T-helper 1 cell (primary cell): ENCODE measurements around the gene PRRX1.

Experiments
- DNase-seq, 5 donors: peaks; one replicate each; pipeline ENCODE4 v3.0.0-alpha.2; 2012 to 2020

PRRX1 gene

DNA sequence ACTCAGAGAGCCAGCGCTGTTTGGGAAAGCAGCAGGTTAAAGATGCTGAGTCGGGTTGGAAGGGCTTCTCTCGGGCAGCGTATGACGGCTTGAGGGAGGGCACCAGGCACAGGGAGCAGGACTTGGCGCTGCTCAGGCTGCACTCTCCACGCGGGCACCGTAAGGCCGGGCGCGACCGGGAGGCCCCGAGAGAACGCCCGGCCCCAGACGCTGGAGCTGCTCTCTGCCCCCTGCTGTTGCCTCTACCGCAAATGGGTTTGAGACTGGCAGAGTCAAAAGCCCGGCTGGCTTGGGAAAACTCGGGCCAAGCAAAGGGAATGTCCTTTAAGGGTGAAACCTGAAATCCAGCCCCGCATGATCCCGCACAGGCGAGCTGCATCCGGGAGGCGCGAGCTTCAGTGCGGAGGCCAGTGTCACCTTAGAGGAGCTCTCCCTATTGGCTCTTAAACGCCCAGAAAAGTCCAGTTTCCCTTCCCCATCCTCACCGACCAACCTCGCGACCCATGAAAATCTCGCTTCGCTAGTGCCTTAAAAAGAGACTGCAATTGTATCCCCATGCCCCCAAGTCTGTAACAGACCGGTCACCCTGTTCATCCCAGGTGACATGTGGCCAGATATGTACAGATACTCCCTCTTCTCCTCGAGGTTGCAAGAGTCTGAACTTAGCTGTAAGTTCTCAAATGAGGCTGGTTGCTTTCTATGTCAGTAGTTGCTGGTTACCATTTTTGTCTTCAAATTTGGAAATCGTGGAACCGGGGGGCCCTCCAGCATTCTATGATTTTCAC is 1.1 kb downstream of the PRRX1 start:
- DNase-seq, result no peak

GRCh38 chr1:170665629-170666028 is 1.7 kb downstream of the PRRX1 start:
- DNase-seq, result no peak

DNA sequence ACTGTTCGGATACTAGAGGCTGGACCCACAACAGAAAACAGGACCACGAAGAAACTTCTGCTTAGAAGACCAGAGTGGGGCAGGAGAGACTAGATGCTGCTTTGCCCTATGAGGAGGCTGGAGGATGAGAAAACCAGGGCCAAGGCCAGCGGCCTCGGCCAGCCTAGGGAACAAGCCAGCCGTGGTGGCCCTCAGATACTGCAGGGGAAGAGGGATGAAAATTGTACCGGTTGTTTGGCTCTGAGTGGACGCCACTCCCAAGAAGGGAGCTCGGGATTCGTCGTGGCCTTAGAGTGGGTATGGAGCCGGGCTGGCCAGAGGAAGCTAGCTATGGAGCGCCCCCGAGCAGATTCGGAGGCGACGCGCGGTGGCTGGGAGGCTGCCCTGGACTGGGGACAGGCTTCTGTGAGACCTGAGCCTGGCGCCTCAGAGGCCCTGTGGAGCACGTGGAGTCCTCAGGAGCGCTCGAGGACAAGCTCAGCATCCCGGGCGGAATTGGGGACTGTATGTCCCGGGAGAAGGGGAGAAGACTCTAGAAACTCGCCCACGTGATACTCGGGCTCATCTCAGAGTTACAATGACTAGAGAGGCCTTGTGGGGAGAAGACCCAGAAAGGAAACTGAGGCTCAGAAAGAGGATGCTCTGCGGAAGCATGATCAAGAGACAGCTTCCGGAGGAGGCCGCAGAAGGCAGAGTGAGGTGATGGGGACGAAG is 2.8 kb downstream of the PRRX1 start:
- DNase-seq, result no peak

GRCh38 chr1:170668209-170669106 is 4.5 kb downstream of the PRRX1 start:
- no peak for DNase-seq

- no peak for DNase-seq
These were observed 5.1 kb downstream of the PRRX1 start for GRCh38 chr1:170669107-170669445.

- DNase-seq, result no peak
These were observed 5.9 kb downstream of the PRRX1 start for GRCh38 chr1:170669586-170670530.

DNA sequence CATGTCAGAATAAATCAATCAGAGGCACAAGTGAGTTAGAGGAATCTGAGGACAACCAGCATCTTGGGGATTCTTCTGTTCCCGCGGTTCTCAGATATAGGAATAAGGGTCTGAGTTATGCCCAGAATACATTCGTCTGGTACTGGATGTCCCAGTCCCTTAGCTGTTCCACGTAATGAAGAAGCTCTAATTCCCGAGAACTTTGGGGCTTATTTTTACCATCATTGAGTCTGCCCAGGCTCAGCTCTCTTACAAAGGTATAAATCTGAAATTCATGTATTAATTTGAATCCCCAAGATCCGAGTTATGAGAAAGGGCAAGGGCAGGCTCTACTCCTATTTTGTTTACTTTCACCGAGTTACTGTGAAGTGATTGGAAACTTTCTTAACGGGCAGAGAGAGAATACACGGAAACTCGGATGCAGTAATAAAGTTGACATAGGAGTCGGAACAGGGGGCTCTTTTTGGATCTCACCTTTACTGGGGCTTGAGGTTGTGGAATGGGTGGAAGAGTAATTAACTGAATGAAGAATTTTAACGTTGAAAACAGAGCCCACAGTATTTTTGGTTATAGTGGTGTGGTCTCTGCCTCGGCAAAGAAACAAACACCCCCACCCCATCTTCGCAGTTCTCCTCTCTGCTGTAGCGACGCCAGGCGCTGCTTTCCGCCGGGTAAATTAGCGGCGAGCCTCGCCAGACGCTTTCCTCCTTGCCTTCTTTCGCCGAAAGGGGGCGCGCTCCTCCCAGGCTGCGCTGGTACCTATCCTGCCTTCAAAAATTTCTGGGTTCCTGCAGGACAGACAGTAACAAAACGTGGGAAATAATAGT is 7.1 kb downstream of the PRRX1 start:
- DNase-seq, result peak in 1 of 5 donors; percentile 13

DNA sequence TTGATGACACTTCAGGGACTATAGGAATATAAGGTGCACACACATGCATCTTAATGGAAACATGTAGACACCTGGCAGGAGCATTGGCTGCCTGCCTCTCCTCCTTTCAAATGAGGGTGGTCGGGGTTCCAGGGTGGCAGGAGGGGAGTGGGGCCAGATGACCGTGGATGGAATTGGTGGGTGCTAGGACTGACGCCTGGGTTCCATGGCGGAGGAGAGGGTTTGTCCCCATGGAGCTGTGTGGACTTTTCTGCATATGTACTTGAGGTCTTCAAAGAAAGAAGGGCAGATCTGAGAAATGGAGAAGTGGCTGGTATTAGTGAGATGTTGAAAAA is 7.7 kb downstream of the PRRX1 start:
- DNase-seq, result no peak

GRCh38 chr1:170672316-170672715 is 8.4 kb downstream of the PRRX1 start:
- no peak for DNase-seq

GRCh38 chr1:170674239-170674638 is 10.3 kb downstream of the PRRX1 start:
- no peak for DNase-seq

DNA sequence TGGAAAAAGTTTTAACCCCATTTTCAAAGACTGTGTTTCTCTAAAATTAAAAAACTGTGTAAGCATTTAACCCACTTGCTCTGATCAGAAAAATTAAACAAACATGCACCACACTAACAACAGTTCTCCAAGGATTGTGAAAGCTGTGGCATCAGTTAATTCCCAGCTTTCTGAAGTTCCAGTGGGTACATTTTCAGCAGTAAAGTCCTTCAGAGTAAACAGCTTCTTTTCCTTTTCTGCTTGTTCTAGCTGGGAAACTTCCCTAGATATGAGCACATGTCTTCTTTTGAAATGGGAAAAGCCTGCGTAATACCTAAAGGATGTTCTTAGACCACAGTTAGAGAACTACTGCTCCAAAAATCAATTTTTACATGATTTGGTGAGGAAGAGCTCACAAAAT is 11.1 kb downstream of the PRRX1 start:
- DNase-seq, result no peak

DNA sequence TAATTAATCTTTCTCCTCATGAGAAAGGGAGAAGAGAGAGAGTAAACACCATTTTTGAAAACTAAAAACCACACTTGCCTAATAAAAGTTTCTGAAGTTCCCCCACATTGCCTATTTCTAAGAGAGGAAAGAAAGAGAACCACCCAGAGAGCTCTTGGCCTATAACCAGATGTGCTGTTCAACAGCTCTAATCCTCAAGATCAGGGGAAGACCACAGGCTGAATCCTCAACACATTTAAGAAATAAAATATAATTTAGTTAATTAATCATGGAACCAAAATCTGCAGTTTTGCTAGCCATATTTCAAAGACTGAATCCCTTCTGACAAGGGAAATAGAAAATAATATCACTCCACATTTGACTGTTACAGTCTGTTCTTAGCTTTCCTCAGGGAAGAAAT is 11.9 kb downstream of the PRRX1 start:
- no peak for DNase-seq

GRCh38 chr1:170676628-170677027 is 12.7 kb downstream of the PRRX1 start:
- DNase-seq, result no peak

- DNase-seq, result no peak
These were observed 14.2 kb downstream of the PRRX1 start for GRCh38 chr1:170678027-170678600.

GRCh38 chr1:170680428-170680827 is 16.5 kb downstream of the PRRX1 start:
- DNase-seq, result no peak

GRCh38 chr1:170682169-170682568 is 18.2 kb downstream of the PRRX1 start:
- DNase-seq, result no peak

DNA sequence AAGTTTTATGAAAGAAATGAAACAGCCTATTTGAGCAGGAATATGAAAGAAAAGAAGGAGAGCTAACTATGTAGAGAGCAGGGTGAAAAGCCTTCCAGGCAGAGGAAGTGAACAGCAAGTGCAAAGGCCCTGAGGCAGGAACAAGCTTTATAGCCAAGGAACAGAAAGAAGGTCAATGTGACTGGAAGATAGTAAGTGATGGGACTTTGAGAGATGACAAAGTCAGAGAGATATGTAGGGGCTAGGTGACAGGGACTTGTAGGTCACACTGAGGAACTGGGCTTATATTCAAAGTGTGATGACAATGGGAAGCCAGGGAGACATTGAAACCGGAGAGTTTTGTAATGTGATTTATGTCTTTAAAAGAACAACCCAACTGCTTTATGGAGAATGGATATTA is 18.9 kb downstream of the PRRX1 start:
- no peak for DNase-seq

- no peak for DNase-seq
These were observed 21.2 kb downstream of the PRRX1 start for GRCh38 chr1:170685166-170685565.

DNA sequence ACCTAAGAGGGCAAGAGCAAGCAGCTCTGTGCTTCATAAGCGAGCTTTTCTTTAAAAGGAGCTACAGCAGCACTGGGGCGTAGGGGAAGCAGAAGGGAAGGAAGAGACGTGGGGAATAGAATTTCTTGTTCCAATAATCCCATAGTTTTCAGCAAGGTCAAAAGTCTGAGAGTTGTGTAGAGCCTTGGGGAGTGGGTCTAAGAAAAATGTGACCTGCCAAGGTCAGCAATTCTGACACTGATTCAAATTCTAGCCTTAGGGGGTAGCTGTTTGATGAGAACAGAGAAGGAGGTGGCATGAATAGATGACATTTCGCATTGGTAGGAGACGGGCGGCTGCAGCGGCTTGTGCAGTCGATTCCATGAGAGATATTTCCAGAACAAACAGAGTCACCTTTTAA is 22.4 kb downstream of the PRRX1 start:
- no peak for DNase-seq

- DNase-seq, result no peak
These were observed 23.7 kb downstream of the PRRX1 start for GRCh38 chr1:170687621-170688020.

GRCh38 chr1:170691258-170691657 is 27.3 kb downstream of the PRRX1 start:
- no peak for DNase-seq
